Islet precursor cell (in vitro differentiated cells): ENCODE data around the gene MMP26.
A peak's percentile ranks its signal among the peaks of the same experiment; 100 is the strongest.

Source experiments
- DNase-seq: peaks from one replicate; pipeline ENCODE4 v3.0.0-alpha.2; 2018

The MMP26 gene

GRCh38 chr11:4704054-4704789 lies at the start of gene MMP26:
TSS of gene MMP26 (plus strand) at chr11:4704784.
- DNase-seq = no peak

- no peak for DNase-seq
Observed at GRCh38 chr11:4658629-4659445, 45.7 kb upstream of the MMP26 start.

- DNase-seq = no peak
Observed at GRCh38 chr11:4662876-4663275, 41.7 kb upstream of the MMP26 start.

GRCh38 chr11:4664183-4664582 lies 40.4 kb upstream of the MMP26 start:
- no peak for DNase-seq

- no peak for DNase-seq
Observed at GRCh38 chr11:4664786-4665185, 39.8 kb upstream of the MMP26 start.

- DNase-seq = no peak
Observed at GRCh38 chr11:4665424-4665823, 39.2 kb upstream of the MMP26 start.

- no peak for DNase-seq
Observed at GRCh38 chr11:4671741-4672140, 32.8 kb upstream of the MMP26 start.

- DNase-seq = no peak
Observed at GRCh38 chr11:4672470-4672869, 32.1 kb upstream of the MMP26 start.

GRCh38 chr11:4673781-4674180 lies 30.8 kb upstream of the MMP26 start:
- DNase-seq = no peak

- no peak for DNase-seq
Observed at GRCh38 chr11:4677948-4678347, 26.6 kb upstream of the MMP26 start.

- DNase-seq = no peak
Observed at GRCh38 chr11:4680341-4680740, 24.2 kb upstream of the MMP26 start.

- no peak for DNase-seq
Observed at GRCh38 chr11:4682623-4683419, 21.8 kb upstream of the MMP26 start.

GRCh38 chr11:4684631-4685285 lies 19.8 kb upstream of the MMP26 start:
- no peak for DNase-seq

GRCh38 chr11:4695442-4695841 lies 9.1 kb upstream of the MMP26 start:
- DNase-seq = no peak

- DNase-seq = peak; percentile 84
Observed at GRCh38 chr11:4697585-4697984, 7.0 kb upstream of the MMP26 start, which contains the start of gene OR51E2. TSS of gene OR51E2 (minus strand) at chr11:4697853. CDS start at chr11:4682711, 15,142 bp downstream.

GRCh38 chr11:4699697-4700435 lies 4.7 kb upstream of the MMP26 start:
- no peak for DNase-seq

GRCh38 chr11:4700436-4700820 lies 4.2 kb upstream of the MMP26 start:
- no peak for DNase-seq

GRCh38 chr11:4704790-4705334 lies 278 bp downstream of the MMP26 start:
- no peak for DNase-seq

GRCh38 chr11:4713241-4713640 lies 8.7 kb downstream of the MMP26 start:
- no peak for DNase-seq

- DNase-seq = no peak
Observed at GRCh38 chr11:4714300-4714699, 9.7 kb downstream of the MMP26 start.

- DNase-seq = peak; percentile 56
Observed at GRCh38 chr11:4722616-4723534, 18.3 kb downstream of the MMP26 start.
